Measurements from ENCODE around the gene SSC4D.
A peak's percentile ranks its signal among the peaks of the same experiment; 100 is the strongest.

Gene SSC4D

DNA sequence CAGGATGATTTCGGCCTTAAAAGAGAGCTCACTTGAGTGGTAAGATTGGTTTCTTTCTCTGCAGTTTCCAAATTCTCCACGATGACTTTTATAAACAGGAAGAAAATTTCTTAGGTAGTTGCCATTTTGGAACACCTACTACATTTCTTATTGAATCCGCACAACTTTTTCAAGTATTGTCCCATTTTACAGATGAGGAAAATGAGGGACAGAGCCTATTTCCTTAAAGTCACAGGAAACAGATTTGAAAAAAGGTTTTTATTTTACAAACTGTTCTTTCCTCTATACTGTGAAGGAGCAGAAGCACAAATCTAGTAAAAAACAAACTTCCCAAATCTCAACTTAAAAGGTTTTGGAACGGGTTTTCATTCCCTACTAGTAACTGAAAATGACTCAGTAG, 53.4 kb downstream of the SSC4D start:
- Histone ChIP-seq H3K4me1 (ENCODE audit: insufficient read depth, low read length) (peaks cover 45% of the 10 kb centered on the region), H4K20me1 (ENCODE audit: insufficient read depth, low read length) (peaks cover 57% of the 10 kb centered on the region)

DNA sequence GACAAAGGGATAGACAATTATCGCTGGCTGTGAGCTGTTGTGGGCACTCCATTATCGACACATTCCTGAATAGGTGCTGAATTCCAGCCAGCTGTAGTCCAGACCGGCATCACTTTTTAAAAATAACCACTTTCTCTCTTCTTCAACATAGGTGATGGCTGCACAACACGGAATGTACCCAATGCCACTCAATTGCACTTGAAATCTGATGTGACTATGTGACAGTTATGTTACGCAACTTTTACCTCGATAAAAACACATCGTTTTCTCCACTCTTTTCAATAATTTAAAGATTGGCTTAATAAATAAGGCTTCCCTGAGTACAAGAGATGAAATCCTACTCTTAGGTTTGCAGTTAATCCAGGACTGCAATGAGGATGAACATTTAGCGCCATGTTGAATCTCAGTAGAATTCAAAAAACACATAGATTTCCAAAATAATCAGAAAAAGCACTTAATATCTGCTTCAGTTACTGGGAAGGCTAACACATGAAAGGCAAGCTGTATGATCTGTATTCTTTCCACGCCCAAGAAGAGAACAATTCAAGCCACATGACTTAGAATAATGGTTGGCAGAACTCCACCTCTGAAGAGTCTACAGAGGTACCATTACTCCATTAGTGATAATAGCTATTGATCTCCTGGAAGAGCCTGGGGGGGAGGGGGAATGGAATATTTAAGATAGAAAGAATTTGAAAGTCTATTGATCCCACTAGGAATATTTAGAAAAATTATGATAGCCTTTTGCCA, 54.3 kb downstream of the SSC4D start:
- peaks cover 87% of the 10 kb centered on the region for H3K79me2 ChIP-seq (ENCODE audit: insufficient read depth, low read length)
- no peak overlapping the region; a peak in 1 of 4 replicates for H3K4me3 ChIP-seq (ENCODE audit: low read depth in 1 of 2, low read length in 2 of 2)
- no peak overlapping the region for H2AFZ ChIP-seq (ENCODE audit: low read depth, low read length)
- no peaks in the 10 kb centered on the region for H3K9me3 ChIP-seq (ENCODE audit: insufficient read depth, low read length, severe bottlenecking)
- H3K36me3 ChIP-seq (ENCODE audit: insufficient read depth, low read length), result peaks cover 63% of the 10 kb centered on the region
- H3K4me2 ChIP-seq (ENCODE audit: insufficient read depth, low read length), result peak overlapping the region; percentile 75; the same call in 1 of the 2 replicates
- peaks cover 66% of the 10 kb centered on the region for H4K20me1 ChIP-seq (ENCODE audit: insufficient read depth, low read length)
- no peaks in the 10 kb centered on the region for H3K27me3 ChIP-seq (ENCODE audit: insufficient read depth, low read length, poor library complexity)
- H3K9ac ChIP-seq (ENCODE audit: low read depth, low read length), result no peak overlapping the region
- H3K4me1 ChIP-seq (ENCODE audit: insufficient read depth, low read length), result peaks cover 45% of the 10 kb centered on the region
- no peak for DNase-seq
- ATAC-seq (ENCODE audit: insufficient read depth, low read depth), result no peak
- H3K27ac ChIP-seq (ENCODE audit: low read length), result no peak overlapping the region
- TF ChIP-seq, protein P1, sequence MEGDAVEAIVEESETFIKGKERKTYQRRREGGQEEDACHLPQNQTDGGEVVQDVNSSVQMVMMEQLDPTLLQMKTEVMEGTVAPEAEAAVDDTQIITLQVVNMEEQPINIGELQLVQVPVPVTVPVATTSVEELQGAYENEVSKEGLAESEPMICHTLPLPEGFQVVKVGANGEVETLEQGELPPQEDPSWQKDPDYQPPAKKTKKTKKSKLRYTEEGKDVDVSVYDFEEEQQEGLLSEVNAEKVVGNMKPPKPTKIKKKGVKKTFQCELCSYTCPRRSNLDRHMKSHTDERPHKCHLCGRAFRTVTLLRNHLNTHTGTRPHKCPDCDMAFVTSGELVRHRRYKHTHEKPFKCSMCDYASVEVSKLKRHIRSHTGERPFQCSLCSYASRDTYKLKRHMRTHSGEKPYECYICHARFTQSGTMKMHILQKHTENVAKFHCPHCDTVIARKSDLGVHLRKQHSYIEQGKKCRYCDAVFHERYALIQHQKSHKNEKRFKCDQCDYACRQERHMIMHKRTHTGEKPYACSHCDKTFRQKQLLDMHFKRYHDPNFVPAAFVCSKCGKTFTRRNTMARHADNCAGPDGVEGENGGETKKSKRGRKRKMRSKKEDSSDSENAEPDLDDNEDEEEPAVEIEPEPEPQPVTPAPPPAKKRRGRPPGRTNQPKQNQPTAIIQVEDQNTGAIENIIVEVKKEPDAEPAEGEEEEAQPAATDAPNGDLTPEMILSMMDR (IDR thresholded peaks at IDR 0.05; ENCODE audit: borderline replicate concordance, extremely low read depth, low read length, poor library complexity, severe bottlenecking), result no peak
- no peak for TF ChIP-seq EZH2 (IDR thresholded peaks at IDR 0.05; ENCODE audit: borderline replicate concordance, low read depth, low read length, severe bottlenecking)

More for the DNA sequence above, 53.4 kb downstream of the SSC4D start:
- Histone ChIP-seq H2AFZ (ENCODE audit: low read depth, low read length) (no peak overlapping the region), H3K4me2 (ENCODE audit: insufficient read depth, low read length) (peak overlapping the region; percentile 75; the same call in 1 of the 2 replicates), H3K4me3 (ENCODE audit: low read depth in 1 of 2, low read length in 2 of 2) (peak overlapping the region in 1 of 2 experiments; percentile 29; a peak in 1 of 4 replicates), H3K27ac (ENCODE audit: low read length) (no peak overlapping the region), H3K36me3 (ENCODE audit: insufficient read depth, low read length) (peaks cover 53% of the 10 kb centered on the region), H3K9me3 (ENCODE audit: insufficient read depth, low read length, severe bottlenecking) (no peaks in the 10 kb centered on the region), H3K27me3 (ENCODE audit: insufficient read depth, low read length, poor library complexity) (no peaks in the 10 kb centered on the region), H3K9ac (ENCODE audit: low read depth, low read length) (no peak overlapping the region), H3K79me2 (ENCODE audit: insufficient read depth, low read length) (peaks cover 77% of the 10 kb centered on the region)
- no peak for DNase-seq
- no peak for TF ChIP-seq EZH2 (IDR thresholded peaks at IDR 0.05; ENCODE audit: borderline replicate concordance, low read depth, low read length, severe bottlenecking)
- TF ChIP-seq, protein P1 (IDR thresholded peaks at IDR 0.05; ENCODE audit: borderline replicate concordance, extremely low read depth, low read length, poor library complexity, severe bottlenecking), result no peak
- ATAC-seq (ENCODE audit: insufficient read depth, low read depth), result no peak

- peaks cover 69% of the 10 kb centered on the region for H3K36me3 ChIP-seq (ENCODE audit: insufficient read depth, low read length)
- H3K9ac ChIP-seq (ENCODE audit: low read depth, low read length), result no peak overlapping the region
- peak overlapping the region; percentile 75; the same call in 1 of the 2 replicates for H3K4me2 ChIP-seq (ENCODE audit: insufficient read depth, low read length)
- ATAC-seq (ENCODE audit: insufficient read depth, low read depth) (no peak), DNase-seq (no peak)
- H3K4me3 ChIP-seq (ENCODE audit: low read depth in 1 of 2, low read length in 2 of 2), result no peak overlapping the region
- no peak for TF ChIP-seq EZH2 (IDR thresholded peaks at IDR 0.05; ENCODE audit: borderline replicate concordance, low read depth, low read length, severe bottlenecking)
- TF ChIP-seq, protein P1 (IDR thresholded peaks at IDR 0.05; ENCODE audit: borderline replicate concordance, extremely low read depth, low read length, poor library complexity, severe bottlenecking), result no peak
- peaks cover 38% of the 10 kb centered on the region for H3K4me1 ChIP-seq (ENCODE audit: insufficient read depth, low read length)
- H2AFZ ChIP-seq (ENCODE audit: low read depth, low read length), result no peak overlapping the region
- H3K9me3 ChIP-seq (ENCODE audit: insufficient read depth, low read length, severe bottlenecking), result no peaks in the 10 kb centered on the region
- H4K20me1 ChIP-seq (ENCODE audit: insufficient read depth, low read length), result peaks cover 73% of the 10 kb centered on the region
- H3K27me3 ChIP-seq (ENCODE audit: insufficient read depth, low read length, poor library complexity), result no peaks in the 10 kb centered on the region
- H3K79me2 ChIP-seq (ENCODE audit: insufficient read depth, low read length), result peaks cover 93% of the 10 kb centered on the region
- H3K27ac ChIP-seq (ENCODE audit: low read length), result no peak overlapping the region
These were observed 55.0 kb downstream of the SSC4D start for GRCh38 chr7:76354516-76354915.

All from DND-41 (cell line).